Fibroblast of pulmonary artery (primary cell): ENCODE data around the gene HYAL2.

Source experiments
- DNase-seq: peaks from one replicate; pipeline ENCODE4 v3.0.0-alpha.2; 2010; ENCODE audit warnings: low read depth
- H3K4me3 ChIP-seq: replicated peaks from 2 replicates; pipeline ENCODE4 v1.5.1; 2011; ENCODE audit warnings: low read depth, mild to moderate bottlenecking, control low read depth, low read length, moderate library complexity
- TF ChIP-seq, protein P1 (sequence below): IDR thresholded peaks from 2 replicates; pipeline ENCODE4 v1.5.1; 2011; ENCODE audit warnings: mild to moderate bottlenecking, control low read depth, low read length, inconsistent platforms; ENCODE audit errors: missing control alignments

The HYAL2 gene

DNA sequence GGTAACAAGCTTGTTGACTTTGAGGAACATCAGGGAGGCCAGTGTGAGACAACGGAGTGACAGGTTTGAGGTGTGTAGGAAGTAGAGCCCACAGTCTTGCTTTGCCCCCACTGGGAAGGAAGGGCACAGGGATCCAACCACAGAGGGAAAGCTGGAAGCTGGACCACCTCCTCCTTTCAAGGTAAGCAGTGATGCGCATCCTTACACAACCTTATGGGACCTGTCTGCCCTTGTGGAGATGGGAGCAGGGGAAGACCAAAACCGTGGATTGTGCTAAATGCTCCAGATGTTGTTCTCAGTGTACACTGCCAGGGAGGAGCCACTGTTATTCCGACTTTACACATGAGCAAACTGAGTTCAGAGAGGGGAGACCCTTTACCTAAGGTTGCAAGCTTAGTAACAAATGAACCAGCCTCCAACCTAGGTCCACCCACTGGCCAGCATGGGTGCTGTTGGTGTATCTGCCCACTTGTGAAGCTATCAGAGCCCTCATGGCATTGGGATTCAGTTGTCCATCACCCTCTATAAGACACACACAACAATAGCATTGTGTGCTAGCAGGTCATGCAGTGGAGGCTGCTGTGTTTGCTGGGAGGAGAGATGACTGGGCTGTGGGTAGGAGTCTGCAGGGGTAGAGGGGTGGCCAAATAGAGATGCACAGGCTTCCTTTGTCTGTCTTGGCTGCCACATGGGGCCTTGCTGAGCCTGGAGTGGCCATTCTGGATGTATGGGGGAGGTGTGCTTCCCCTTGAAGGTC, 44.2 kb downstream of the HYAL2 start:
- TF ChIP-seq, protein P1, sequence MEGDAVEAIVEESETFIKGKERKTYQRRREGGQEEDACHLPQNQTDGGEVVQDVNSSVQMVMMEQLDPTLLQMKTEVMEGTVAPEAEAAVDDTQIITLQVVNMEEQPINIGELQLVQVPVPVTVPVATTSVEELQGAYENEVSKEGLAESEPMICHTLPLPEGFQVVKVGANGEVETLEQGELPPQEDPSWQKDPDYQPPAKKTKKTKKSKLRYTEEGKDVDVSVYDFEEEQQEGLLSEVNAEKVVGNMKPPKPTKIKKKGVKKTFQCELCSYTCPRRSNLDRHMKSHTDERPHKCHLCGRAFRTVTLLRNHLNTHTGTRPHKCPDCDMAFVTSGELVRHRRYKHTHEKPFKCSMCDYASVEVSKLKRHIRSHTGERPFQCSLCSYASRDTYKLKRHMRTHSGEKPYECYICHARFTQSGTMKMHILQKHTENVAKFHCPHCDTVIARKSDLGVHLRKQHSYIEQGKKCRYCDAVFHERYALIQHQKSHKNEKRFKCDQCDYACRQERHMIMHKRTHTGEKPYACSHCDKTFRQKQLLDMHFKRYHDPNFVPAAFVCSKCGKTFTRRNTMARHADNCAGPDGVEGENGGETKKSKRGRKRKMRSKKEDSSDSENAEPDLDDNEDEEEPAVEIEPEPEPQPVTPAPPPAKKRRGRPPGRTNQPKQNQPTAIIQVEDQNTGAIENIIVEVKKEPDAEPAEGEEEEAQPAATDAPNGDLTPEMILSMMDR: no peak
- H3K4me3 ChIP-seq: no peak overlapping the region
- DNase-seq: no peak

DNA sequence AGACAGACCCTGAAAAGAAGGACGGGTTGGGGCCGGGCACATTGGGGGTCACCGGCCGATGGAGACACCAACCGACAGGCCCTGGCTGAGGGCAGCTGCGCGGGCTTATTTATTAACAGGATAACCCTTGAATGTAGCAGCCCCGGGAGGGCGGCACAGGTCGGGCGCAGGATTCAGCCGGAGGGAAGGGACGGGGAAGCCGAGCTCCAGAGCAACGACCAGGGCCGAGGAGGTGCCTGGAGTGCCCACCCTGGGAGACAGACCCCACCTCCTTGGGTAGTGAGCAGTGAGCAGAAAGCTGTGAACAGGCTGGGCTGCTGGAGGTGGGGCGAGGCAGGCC, 45.8 kb downstream of the HYAL2 start:
- no peak for DNase-seq
- no peak overlapping the region for H3K4me3 ChIP-seq
- TF ChIP-seq, protein P1: no peak

DNA sequence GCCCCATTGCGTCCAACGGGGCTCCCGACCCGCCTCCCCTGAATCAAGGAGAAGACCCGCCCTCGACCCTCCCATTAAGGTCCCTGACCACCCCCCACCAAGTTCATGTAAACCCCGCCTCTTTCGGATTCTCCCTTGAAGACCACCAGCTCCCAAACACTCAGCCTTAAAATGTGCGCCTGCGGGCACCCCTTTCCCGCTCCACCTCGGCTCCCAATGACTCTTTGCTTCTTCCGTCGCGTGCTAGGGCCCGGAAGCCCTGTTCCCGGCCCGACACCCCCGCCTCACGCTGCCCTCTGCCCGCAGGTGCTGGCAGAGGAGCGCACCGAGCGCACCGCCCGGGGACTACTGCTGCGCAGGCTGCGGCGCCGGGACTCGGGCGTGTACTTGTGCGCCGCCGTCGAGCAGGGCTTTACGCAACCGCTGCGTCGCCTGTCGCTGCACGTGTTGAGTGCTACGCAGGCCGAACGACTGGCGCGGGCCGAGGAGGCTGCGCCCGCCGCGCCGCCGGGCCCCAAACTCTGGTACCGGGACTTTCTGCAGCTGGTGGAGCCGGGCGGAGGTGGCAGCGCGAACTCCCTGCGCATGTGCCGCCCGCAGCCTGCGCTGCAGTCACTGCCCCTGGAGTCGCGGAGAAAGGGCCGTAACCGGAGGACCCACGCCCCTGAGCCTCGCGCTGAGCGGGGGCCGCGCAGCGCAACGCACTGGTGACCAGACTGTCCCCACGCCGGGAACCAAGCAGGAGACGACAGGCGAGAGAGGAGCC, 46.4 kb downstream of the HYAL2 start:
- no peak for DNase-seq
- H3K4me3 ChIP-seq: no peak overlapping the region
- TF ChIP-seq, protein P1: no peak

DNA sequence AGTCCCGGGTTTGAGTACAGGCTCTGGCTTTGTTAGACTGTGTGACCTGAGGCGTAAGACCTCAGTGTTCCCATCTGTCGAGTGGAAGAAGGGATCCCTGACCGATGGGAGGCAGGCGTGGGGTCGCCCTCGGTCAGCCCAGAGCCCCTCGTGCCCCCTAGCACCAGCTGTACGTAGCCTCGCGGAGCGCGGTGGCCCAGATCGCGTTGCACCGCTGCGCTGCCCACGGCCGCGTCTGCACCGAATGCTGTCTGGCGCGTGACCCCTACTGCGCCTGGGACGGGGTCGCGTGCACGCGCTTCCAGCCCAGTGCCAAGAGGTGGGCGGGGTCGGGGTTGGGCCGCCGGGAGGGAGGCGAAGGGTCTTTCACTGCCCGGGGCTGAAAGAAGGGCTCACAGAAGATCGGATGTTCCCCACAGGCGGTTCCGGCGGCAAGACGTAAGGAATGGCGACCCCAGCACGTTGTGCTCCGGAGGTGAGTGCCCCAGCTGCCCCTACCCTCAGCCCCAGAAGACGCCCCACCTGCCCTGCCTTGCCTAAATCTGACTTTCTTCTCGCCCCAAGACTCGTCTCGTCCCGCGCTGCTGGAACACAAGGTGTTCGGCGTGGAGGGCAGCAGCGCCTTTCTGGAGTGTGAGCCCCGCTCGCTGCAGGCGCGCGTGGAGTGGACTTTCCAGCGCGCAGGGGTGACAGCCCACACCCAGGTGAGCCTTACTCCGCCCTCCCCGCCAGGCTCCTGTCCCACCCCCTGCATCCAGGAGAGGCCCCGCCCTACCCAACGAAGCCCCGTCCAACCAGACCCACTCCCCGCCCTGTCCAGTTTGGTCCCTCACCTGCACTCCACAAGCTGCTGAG, 47.2 kb downstream of the HYAL2 start:
- TF ChIP-seq, protein P1: no peak

DNA sequence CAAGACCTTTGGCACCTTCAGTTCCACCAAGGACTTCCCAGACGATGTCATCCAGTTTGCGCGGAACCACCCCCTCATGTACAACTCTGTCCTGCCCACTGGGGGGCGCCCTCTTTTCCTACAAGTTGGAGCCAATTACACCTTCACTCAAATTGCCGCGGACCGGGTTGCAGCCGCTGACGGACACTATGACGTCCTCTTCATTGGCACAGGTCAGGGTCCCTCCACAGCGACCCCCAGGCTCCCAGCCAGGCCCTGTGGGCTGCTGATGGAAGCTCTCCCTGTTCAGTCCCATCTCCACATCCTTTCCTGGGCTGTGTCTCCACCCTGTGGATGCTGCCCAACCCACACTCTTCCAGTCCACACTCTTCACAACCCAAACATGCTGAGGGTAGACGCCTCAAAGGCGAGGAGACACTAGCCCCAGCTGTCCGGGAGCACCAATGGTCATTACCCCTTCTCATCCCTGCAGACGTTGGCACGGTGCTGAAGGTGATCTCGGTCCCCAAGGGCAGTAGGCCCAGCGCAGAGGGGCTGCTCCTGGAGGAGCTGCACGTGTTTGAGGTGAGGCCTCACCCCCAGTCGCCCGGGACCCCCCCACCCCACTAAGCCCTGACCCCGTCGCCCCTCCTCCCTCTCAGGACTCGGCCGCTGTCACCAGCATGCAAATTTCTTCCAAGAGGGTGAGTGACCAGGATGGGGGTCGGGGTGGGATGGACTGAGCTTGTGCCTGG, 48.0 kb downstream of the HYAL2 start:
- TF ChIP-seq, protein P1: peak; percentile 62
- DNase-seq: peak; percentile 65
- no peak overlapping the region for H3K4me3 ChIP-seq

More for the DNA sequence above, 47.2 kb downstream of the HYAL2 start:
- no peak overlapping the region for H3K4me3 ChIP-seq
- no peak for DNase-seq

DNA sequence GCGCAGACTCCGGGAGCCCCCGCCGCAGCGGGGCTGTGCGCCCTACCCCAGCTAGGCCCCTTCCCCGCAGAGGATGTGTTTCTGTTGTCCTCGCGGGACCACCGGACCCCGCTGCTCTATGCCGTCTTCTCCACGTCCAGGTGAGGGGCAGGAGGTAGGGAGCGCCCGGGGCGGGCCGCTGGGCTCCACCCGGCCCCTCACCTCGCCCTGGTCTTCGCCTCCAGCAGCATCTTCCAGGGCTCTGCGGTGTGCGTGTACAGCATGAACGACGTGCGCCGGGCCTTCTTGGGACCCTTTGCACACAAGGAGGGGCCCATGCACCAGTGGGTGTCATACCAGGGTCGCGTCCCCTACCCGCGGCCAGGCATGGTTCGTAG, 48.9 kb downstream of the HYAL2 start:
- no peak overlapping the region for H3K4me3 ChIP-seq
- TF ChIP-seq, protein P1: no peak
- no peak for DNase-seq
